ENCODE results near the gene SNRPB2. TPM values are rescaled to one million over a fixed set of nuclear protein-coding genes. Genes with fewer than 3 reads are reported as not detected.

The SNRPB2 gene
- total and polyA plus RNA-seq, 9 donors, result 66.6 to 96.6 (median 75.1) TPM

GRCh38 chr20:16749573-16749972 lies 19.7 kb downstream of the SNRPB2 start:
- H3K27ac ChIP-seq (ENCODE audit: low read length), result no peak overlapping the region
- DNase-seq, result no peak
- H3K4me3 ChIP-seq (ENCODE audit: low read length), result no peak overlapping the region
- peaks cover 2% of the 10 kb centered on the region for H3K27me3 ChIP-seq (ENCODE audit: control insufficient read depth, insufficient read depth, low read length)
- no peaks in the 10 kb centered on the region for H3K36me3 ChIP-seq (ENCODE audit: control insufficient read depth, insufficient read depth, low read length)
- 50% methylated on average over 10 of the region's 11 CpGs for WGBS (ENCODE audit: insufficient coverage)
- H3K4me1 ChIP-seq (ENCODE audit: control insufficient read depth, insufficient read depth, low read length), result no peaks in the 10 kb centered on the region
- no peaks in the 10 kb centered on the region for H3K9me3 ChIP-seq (replicated peaks; ENCODE audit: control insufficient read depth, low read depth, low read length)

DNA sequence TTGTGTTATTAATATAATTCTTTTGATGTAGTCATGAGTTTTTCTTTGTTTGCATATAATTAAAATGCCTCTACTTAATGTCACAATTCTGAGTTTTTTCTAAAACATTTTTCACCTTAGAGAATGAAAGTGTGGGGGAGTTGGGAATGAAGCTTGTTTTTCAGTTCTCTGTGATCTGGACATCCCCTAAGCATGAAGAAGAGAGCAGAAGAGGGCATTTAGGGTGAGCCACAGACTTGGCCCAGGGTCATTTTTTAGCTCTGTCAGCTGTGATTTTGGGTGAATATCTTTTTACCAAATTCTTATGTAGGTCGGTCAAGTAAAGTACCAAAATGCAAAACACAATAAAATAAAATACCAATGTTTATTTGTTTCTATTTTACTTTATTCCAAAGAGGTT lies 22.3 kb downstream of the SNRPB2 start:
- Histone ChIP-seq H3K9me3 (replicated peaks; ENCODE audit: control insufficient read depth, low read depth, low read length) (no peaks in the 10 kb centered on the region), H3K4me3 (ENCODE audit: low read length) (no peak overlapping the region), H3K36me3 (ENCODE audit: control insufficient read depth, insufficient read depth, low read length) (no peaks in the 10 kb centered on the region), H3K27ac (ENCODE audit: low read length) (no peak overlapping the region), H3K27me3 (ENCODE audit: control insufficient read depth, insufficient read depth, low read length) (peaks cover 2% of the 10 kb centered on the region), H3K4me1 (ENCODE audit: control insufficient read depth, insufficient read depth, low read length) (no peaks in the 10 kb centered on the region)
- no CpG with 5 or more reads among the region's 1 CpG for WGBS (ENCODE audit: insufficient coverage)
- no peak for DNase-seq

DNA sequence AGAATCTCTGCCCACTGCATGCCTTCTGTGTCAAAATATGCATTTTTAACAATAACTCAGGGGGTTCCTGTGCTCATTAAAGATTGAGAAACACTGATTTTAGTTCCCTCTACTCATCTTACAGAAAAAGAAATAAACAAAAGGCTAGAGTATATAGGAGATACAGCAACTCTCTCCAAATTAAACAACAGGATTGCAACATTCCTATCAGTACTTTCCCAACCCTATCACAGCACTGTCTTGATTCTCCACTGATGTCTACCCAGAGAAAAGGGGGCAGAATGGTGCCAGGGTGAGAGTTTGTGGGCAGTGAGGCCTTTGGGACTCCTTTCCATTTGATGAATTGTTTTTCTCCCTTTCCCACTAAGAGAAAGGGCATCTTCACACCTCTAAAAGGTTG lies 23.1 kb downstream of the SNRPB2 start:
- H3K4me3 ChIP-seq (ENCODE audit: low read length), result no peak overlapping the region
- H3K27ac ChIP-seq (ENCODE audit: low read length), result no peak overlapping the region
- H3K4me1 ChIP-seq (ENCODE audit: control insufficient read depth, insufficient read depth, low read length), result no peaks in the 10 kb centered on the region
- H3K9me3 ChIP-seq (replicated peaks; ENCODE audit: control insufficient read depth, low read depth, low read length), result no peaks in the 10 kb centered on the region
- no peak for DNase-seq
- no peaks in the 10 kb centered on the region for H3K36me3 ChIP-seq (ENCODE audit: control insufficient read depth, insufficient read depth, low read length)
- H3K27me3 ChIP-seq (ENCODE audit: control insufficient read depth, insufficient read depth, low read length), result peaks cover 2% of the 10 kb centered on the region

GRCh38 chr20:16758454-16759180 lies 28.8 kb downstream of the SNRPB2 start:
- peak; percentile 74 for DNase-seq
- no peaks in the 10 kb centered on the region for H3K36me3 ChIP-seq (ENCODE audit: control insufficient read depth, insufficient read depth, low read length)
- no peaks in the 10 kb centered on the region for H3K9me3 ChIP-seq (replicated peaks; ENCODE audit: control insufficient read depth, low read depth, low read length)
- no peak overlapping the region for H3K4me3 ChIP-seq (ENCODE audit: low read length)
- no peak overlapping the region for H3K27ac ChIP-seq (ENCODE audit: low read length)
- peaks cover 7% of the 10 kb centered on the region for H3K4me1 ChIP-seq (ENCODE audit: control insufficient read depth, insufficient read depth, low read length)
- H3K27me3 ChIP-seq (ENCODE audit: control insufficient read depth, insufficient read depth, low read length), result no peaks in the 10 kb centered on the region
- WGBS (ENCODE audit: insufficient coverage), result 0% methylated on average over 1 of the region's 2 CpGs

DNA sequence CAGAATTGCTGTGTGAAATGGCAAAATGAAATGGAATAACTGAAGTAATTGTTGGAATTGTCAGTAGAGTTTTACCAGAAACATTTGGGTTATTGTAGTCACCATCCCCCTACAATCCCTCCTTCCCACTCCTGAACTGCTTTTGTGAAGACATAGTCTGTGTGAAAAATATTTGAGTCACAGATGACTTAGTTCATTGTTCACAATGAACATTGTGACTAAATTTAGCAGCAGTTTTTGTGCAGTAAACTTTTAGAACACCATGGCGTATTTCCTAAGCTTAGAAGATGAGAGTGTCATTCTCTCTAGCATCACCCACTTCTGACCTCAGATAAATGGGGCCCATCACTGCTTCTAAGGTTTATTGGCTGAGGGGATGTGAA lies 29.3 kb downstream of the SNRPB2 start:
- H3K27ac ChIP-seq (ENCODE audit: low read length), result no peak overlapping the region
- H3K9me3 ChIP-seq (replicated peaks; ENCODE audit: control insufficient read depth, low read depth, low read length), result no peaks in the 10 kb centered on the region
- WGBS (ENCODE audit: insufficient coverage), result no CpG with 5 or more reads among the region's 1 CpG
- H3K4me1 ChIP-seq (ENCODE audit: control insufficient read depth, insufficient read depth, low read length), result peaks cover 7% of the 10 kb centered on the region
- DNase-seq, result peak; percentile 28
- H3K4me3 ChIP-seq (ENCODE audit: low read length), result no peak overlapping the region
- H3K36me3 ChIP-seq (ENCODE audit: control insufficient read depth, insufficient read depth, low read length), result no peaks in the 10 kb centered on the region
- H3K27me3 ChIP-seq (ENCODE audit: control insufficient read depth, insufficient read depth, low read length), result no peaks in the 10 kb centered on the region

GRCh38 chr20:16760431-16761304 lies 30.8 kb downstream of the SNRPB2 start:
- DNase-seq, result no peak
- Histone ChIP-seq H3K27me3 (ENCODE audit: control insufficient read depth, insufficient read depth, low read length) (peaks cover 2% of the 10 kb centered on the region), H3K4me1 (ENCODE audit: control insufficient read depth, insufficient read depth, low read length) (peaks cover 7% of the 10 kb centered on the region), H3K27ac (ENCODE audit: low read length) (no peak overlapping the region), H3K9me3 (replicated peaks; ENCODE audit: control insufficient read depth, low read depth, low read length) (no peaks in the 10 kb centered on the region), H3K4me3 (ENCODE audit: low read length) (no peak overlapping the region), H3K36me3 (ENCODE audit: control insufficient read depth, insufficient read depth, low read length) (no peaks in the 10 kb centered on the region)
- 64% methylated on average over 10 of the region's 11 CpGs for WGBS (ENCODE audit: insufficient coverage)

DNA sequence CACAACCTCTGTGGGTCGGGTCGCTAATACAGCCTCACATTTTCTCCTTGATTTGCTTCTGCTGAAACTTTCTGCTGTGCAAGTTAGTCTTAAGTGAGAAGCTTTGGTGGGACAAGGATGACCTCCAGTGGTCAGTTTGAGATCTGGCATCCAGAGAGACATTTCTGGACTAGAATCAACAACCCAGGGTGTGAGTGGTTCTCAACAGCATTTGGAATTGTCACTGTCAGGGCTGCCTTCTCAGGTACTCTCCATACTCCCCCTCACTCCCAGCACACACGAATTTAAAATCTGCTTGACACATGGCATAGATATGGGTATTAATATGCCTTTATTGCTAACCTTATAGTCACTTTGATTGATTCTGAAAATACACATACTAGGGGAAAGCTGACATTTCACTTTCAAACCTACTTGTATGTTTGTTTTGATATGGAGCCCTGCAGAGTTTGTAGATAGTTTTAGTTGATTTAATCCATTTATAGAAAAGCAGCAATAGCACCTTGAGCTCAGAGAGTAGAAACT lies 31.5 kb downstream of the SNRPB2 start:
- Histone ChIP-seq H3K9me3 (replicated peaks; ENCODE audit: control insufficient read depth, low read depth, low read length) (no peaks in the 10 kb centered on the region), H3K27ac (ENCODE audit: low read length) (no peak overlapping the region), H3K4me3 (ENCODE audit: low read length) (no peak overlapping the region), H3K36me3 (ENCODE audit: control insufficient read depth, insufficient read depth, low read length) (no peaks in the 10 kb centered on the region), H3K4me1 (ENCODE audit: control insufficient read depth, insufficient read depth, low read length) (peaks cover 7% of the 10 kb centered on the region), H3K27me3 (ENCODE audit: control insufficient read depth, insufficient read depth, low read length) (peaks cover 2% of the 10 kb centered on the region)
- DNase-seq, result peak; percentile 88
- WGBS (ENCODE audit: insufficient coverage), result no CpG with 5 or more reads among the region's 3 CpGs

- no peaks in the 10 kb centered on the region for H3K36me3 ChIP-seq (ENCODE audit: control insufficient read depth, insufficient read depth, low read length)
- 34% methylated on average over 3 of the region's 4 CpGs for WGBS (ENCODE audit: insufficient coverage)
- no peak overlapping the region for H3K4me3 ChIP-seq (ENCODE audit: low read length)
- peaks cover 2% of the 10 kb centered on the region for H3K27me3 ChIP-seq (ENCODE audit: control insufficient read depth, insufficient read depth, low read length)
- no peak overlapping the region for H3K27ac ChIP-seq (ENCODE audit: low read length)
- H3K9me3 ChIP-seq (replicated peaks; ENCODE audit: control insufficient read depth, low read depth, low read length), result no peaks in the 10 kb centered on the region
- DNase-seq, result no peak
- peaks cover 7% of the 10 kb centered on the region for H3K4me1 ChIP-seq (ENCODE audit: control insufficient read depth, insufficient read depth, low read length)
These were observed 34.7 kb downstream of the SNRPB2 start for GRCh38 chr20:16764560-16764959.

GRCh38 chr20:16771213-16771612 lies 41.4 kb downstream of the SNRPB2 start:
- Histone ChIP-seq H3K27me3 (ENCODE audit: control insufficient read depth, insufficient read depth, low read length) (no peaks in the 10 kb centered on the region), H3K27ac (ENCODE audit: low read length) (no peak overlapping the region)
- no peak for DNase-seq

GRCh38 chr20:16775961-16776360 lies 46.1 kb downstream of the SNRPB2 start:
- Histone ChIP-seq H3K4me1 (ENCODE audit: control insufficient read depth, insufficient read depth, low read length) (peaks cover 2% of the 10 kb centered on the region), H3K9me3 (replicated peaks; ENCODE audit: control insufficient read depth, low read depth, low read length) (peaks cover 3% of the 10 kb centered on the region), H3K27ac (ENCODE audit: low read length) (no peak overlapping the region), H3K36me3 (ENCODE audit: control insufficient read depth, insufficient read depth, low read length) (no peaks in the 10 kb centered on the region), H3K4me3 (ENCODE audit: low read length) (no peak overlapping the region), H3K27me3 (ENCODE audit: control insufficient read depth, insufficient read depth, low read length) (no peaks in the 10 kb centered on the region)
- no CpG with 5 or more reads among the region's 1 CpG for WGBS (ENCODE audit: insufficient coverage)
- no peak for DNase-seq

More at GRCh38 chr20:16771213-16771612, 41.4 kb downstream of the SNRPB2 start:
- Histone ChIP-seq H3K36me3 (ENCODE audit: control insufficient read depth, insufficient read depth, low read length) (no peaks in the 10 kb centered on the region), H3K4me3 (ENCODE audit: low read length) (no peak overlapping the region), H3K9me3 (replicated peaks; ENCODE audit: control insufficient read depth, low read depth, low read length) (peaks cover 3% of the 10 kb centered on the region), H3K4me1 (ENCODE audit: control insufficient read depth, insufficient read depth, low read length) (no peaks in the 10 kb centered on the region)

All from muscle of leg (tissue), 11 donors.